NCI-H2227 treated with DMSO at 0.1 percent for 48 hours (cell line): ENCODE results near the gene GZF1.

Source experiments
- DNase-seq: peaks from one replicate; lab custom pipeline; 2025; lab: John Stamatoyannopoulos, UW

The GZF1 gene

GRCh38 chr20:23369072-23369823 is 7.3 kb downstream of the GZF1 start:
- no peak for DNase-seq

- no peak for DNase-seq
Observed at GRCh38 chr20:23370274-23370673, 8.3 kb downstream of the GZF1 start.

GRCh38 chr20:23370873-23371272 is 8.9 kb downstream of the GZF1 start:
- DNase-seq = no peak

GRCh38 chr20:23371496-23371895 is 9.5 kb downstream of the GZF1 start:
- DNase-seq = no peak

- DNase-seq = no peak
Observed at GRCh38 chr20:23374441-23374840, 12.5 kb downstream of the GZF1 start.

GRCh38 chr20:23375827-23376226 is 13.8 kb downstream of the GZF1 start:
- DNase-seq = no peak

GRCh38 chr20:23379772-23380171 is 17.8 kb downstream of the GZF1 start:
- no peak for DNase-seq

GRCh38 chr20:23381876-23382275 is 19.9 kb downstream of the GZF1 start:
- DNase-seq = no peak

GRCh38 chr20:23386304-23387117 is 24.5 kb downstream of the GZF1 start:
- no peak for DNase-seq

- no peak for DNase-seq
Observed at GRCh38 chr20:23387118-23387443, 25.1 kb downstream of the GZF1 start.

GRCh38 chr20:23390091-23390774 is 28.3 kb downstream of the GZF1 start:
- no peak for DNase-seq

GRCh38 chr20:23391707-23392310 is 29.8 kb downstream of the GZF1 start:
- DNase-seq = no peak

GRCh38 chr20:23393996-23394775 is 32.2 kb downstream of the GZF1 start:
- DNase-seq = no peak

GRCh38 chr20:23396950-23397627 is 35.1 kb downstream of the GZF1 start:
- no peak for DNase-seq

- DNase-seq = no peak
Observed at GRCh38 chr20:23397961-23398360, 36.0 kb downstream of the GZF1 start.

- DNase-seq = no peak
Observed at GRCh38 chr20:23399568-23400241, 37.7 kb downstream of the GZF1 start.

- no peak for DNase-seq
Observed at GRCh38 chr20:23401051-23401450, 39.1 kb downstream of the GZF1 start.

- DNase-seq = no peak
Observed at GRCh38 chr20:23403751-23404150, 41.8 kb downstream of the GZF1 start.

GRCh38 chr20:23404196-23404595 is 42.2 kb downstream of the GZF1 start:
- no peak for DNase-seq

- no peak for DNase-seq
Observed at GRCh38 chr20:23406880-23407279, 44.9 kb downstream of the GZF1 start.
